Measurements from ENCODE around the gene OTOG. TPM values are rescaled to one million over a fixed set of nuclear protein-coding genes. Genes with fewer than 3 reads are reported as not detected.

The OTOG gene
- total and polyA plus RNA-seq, 2 of the 8 experiments (the other 6 are each of a cell fraction or from before 2014, with no cell fraction given): 0.41 to 1.5 TPM

GRCh38 chr11:17529844-17530185 is 17.2 kb upstream of the OTOG start (continued):
- TF ChIP-seq, protein P1, sequence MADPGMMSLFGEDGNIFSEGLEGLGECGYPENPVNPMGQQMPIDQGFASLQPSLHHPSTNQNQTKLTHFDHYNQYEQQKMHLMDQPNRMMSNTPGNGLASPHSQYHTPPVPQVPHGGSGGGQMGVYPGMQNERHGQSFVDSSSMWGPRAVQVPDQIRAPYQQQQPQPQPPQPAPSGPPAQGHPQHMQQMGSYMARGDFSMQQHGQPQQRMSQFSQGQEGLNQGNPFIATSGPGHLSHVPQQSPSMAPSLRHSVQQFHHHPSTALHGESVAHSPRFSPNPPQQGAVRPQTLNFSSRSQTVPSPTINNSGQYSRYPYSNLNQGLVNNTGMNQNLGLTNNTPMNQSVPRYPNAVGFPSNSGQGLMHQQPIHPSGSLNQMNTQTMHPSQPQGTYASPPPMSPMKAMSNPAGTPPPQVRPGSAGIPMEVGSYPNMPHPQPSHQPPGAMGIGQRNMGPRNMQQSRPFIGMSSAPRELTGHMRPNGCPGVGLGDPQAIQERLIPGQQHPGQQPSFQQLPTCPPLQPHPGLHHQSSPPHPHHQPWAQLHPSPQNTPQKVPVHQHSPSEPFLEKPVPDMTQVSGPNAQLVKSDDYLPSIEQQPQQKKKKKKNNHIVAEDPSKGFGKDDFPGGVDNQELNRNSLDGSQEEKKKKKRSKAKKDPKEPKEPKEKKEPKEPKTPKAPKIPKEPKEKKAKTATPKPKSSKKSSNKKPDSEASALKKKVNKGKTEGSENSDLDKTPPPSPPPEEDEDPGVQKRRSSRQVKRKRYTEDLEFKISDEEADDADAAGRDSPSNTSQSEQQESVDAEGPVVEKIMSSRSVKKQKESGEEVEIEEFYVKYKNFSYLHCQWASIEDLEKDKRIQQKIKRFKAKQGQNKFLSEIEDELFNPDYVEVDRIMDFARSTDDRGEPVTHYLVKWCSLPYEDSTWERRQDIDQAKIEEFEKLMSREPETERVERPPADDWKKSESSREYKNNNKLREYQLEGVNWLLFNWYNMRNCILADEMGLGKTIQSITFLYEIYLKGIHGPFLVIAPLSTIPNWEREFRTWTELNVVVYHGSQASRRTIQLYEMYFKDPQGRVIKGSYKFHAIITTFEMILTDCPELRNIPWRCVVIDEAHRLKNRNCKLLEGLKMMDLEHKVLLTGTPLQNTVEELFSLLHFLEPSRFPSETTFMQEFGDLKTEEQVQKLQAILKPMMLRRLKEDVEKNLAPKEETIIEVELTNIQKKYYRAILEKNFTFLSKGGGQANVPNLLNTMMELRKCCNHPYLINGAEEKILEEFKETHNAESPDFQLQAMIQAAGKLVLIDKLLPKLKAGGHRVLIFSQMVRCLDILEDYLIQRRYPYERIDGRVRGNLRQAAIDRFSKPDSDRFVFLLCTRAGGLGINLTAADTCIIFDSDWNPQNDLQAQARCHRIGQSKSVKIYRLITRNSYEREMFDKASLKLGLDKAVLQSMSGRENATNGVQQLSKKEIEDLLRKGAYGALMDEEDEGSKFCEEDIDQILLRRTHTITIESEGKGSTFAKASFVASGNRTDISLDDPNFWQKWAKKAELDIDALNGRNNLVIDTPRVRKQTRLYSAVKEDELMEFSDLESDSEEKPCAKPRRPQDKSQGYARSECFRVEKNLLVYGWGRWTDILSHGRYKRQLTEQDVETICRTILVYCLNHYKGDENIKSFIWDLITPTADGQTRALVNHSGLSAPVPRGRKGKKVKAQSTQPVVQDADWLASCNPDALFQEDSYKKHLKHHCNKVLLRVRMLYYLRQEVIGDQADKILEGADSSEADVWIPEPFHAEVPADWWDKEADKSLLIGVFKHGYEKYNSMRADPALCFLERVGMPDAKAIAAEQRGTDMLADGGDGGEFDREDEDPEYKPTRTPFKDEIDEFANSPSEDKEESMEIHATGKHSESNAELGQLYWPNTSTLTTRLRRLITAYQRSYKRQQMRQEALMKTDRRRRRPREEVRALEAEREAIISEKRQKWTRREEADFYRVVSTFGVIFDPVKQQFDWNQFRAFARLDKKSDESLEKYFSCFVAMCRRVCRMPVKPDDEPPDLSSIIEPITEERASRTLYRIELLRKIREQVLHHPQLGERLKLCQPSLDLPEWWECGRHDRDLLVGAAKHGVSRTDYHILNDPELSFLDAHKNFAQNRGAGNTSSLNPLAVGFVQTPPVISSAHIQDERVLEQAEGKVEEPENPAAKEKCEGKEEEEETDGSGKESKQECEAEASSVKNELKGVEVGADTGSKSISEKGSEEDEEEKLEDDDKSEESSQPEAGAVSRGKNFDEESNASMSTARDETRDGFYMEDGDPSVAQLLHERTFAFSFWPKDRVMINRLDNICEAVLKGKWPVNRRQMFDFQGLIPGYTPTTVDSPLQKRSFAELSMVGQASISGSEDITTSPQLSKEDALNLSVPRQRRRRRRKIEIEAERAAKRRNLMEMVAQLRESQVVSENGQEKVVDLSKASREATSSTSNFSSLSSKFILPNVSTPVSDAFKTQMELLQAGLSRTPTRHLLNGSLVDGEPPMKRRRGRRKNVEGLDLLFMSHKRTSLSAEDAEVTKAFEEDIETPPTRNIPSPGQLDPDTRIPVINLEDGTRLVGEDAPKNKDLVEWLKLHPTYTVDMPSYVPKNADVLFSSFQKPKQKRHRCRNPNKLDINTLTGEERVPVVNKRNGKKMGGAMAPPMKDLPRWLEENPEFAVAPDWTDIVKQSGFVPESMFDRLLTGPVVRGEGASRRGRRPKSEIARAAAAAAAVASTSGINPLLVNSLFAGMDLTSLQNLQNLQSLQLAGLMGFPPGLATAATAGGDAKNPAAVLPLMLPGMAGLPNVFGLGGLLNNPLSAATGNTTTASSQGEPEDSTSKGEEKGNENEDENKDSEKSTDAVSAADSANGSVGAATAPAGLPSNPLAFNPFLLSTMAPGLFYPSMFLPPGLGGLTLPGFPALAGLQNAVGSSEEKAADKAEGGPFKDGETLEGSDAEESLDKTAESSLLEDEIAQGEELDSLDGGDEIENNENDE (IDR thresholded peaks at IDR 0.05; ENCODE audit: insufficient replicate concordance, low read length): no peak
- TF ChIP-seq GABPA (IDR thresholded peaks at IDR 0.05; ENCODE audit: borderline replicate concordance, insufficient read depth, low read length) (no peak), CBX5 (IDR thresholded peaks at IDR 0.05; ENCODE audit: low read depth, low read length) (no peak), RXRA (IDR thresholded peaks at IDR 0.05; ENCODE audit: insufficient read depth, low read depth, low read length) (no peak), BRCA1 (IDR thresholded peaks at IDR 0.05; ENCODE audit: low read depth, low read length) (no peak), RFX5 (IDR thresholded peaks at IDR 0.05; ENCODE audit: borderline replicate concordance, low read depth, low read length) (no peak), KDM1A (IDR thresholded peaks at IDR 0.05; ENCODE audit: borderline replicate concordance, low read length) (no peak), HDAC6 (IDR thresholded peaks at IDR 0.05; ENCODE audit: low read depth, low read length) (no peak), FOSL1 (IDR thresholded peaks at IDR 0.05; ENCODE audit: insufficient read depth, low read depth, low read length) (no peak), SAP30 (IDR thresholded peaks at IDR 0.05; ENCODE audit: insufficient read depth, insufficient replicate concordance, low read length) (no peak)
- TF ChIP-seq, protein P2, sequence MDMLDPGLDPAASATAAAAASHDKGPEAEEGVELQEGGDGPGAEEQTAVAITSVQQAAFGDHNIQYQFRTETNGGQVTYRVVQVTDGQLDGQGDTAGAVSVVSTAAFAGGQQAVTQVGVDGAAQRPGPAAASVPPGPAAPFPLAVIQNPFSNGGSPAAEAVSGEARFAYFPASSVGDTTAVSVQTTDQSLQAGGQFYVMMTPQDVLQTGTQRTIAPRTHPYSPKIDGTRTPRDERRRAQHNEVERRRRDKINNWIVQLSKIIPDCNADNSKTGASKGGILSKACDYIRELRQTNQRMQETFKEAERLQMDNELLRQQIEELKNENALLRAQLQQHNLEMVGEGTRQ (IDR thresholded peaks at IDR 0.05; ENCODE audit: low read length): no peak
